Stimulated activated CD4-positive, alpha-beta T cell treated with anti-CD3 and anti-CD28 coated beads, TNF-alpha, amount 100 ng/mL, for 4 hours (primary cell): ENCODE results near the gene MRPL55.

ENCODE experiments used
- DNase-seq, 3 experiments: peaks; one replicate each; pipeline ENCODE4 v3.0.0-alpha.2; 2020; ENCODE audit warnings: low read depth in 3 of 3

The MRPL55 gene

GRCh38 chr1:228147768-228148167, 38.7 kb upstream of the MRPL55 start:
- DNase-seq, result no peak

- DNase-seq, result no peak
Measured at GRCh38 chr1:228147151-228147693, 38.1 kb upstream of the MRPL55 start.

GRCh38 chr1:228146417-228147150, 37.5 kb upstream of the MRPL55 start:
- DNase-seq, result no peak

GRCh38 chr1:228145463-228146416, 36.6 kb upstream of the MRPL55 start:
- no peak for DNase-seq

- DNase-seq, result no peak
Measured at GRCh38 chr1:228144993-228145343, 35.9 kb upstream of the MRPL55 start.

- no peak for DNase-seq
Measured at GRCh38 chr1:228144193-228144992, 35.3 kb upstream of the MRPL55 start.

- no peak for DNase-seq
Measured at GRCh38 chr1:228143480-228144192, 34.5 kb upstream of the MRPL55 start.

- no peak for DNase-seq
Measured at GRCh38 chr1:228142701-228143136, 33.6 kb upstream of the MRPL55 start.

GRCh38 chr1:228142155-228142691, 33.1 kb upstream of the MRPL55 start:
- no peak for DNase-seq

- no peak for DNase-seq
Measured at GRCh38 chr1:228141226-228142044, 32.3 kb upstream of the MRPL55 start.

- DNase-seq, result no peak
Measured at GRCh38 chr1:228140724-228141225, 31.7 kb upstream of the MRPL55 start.

GRCh38 chr1:228139931-228140723, 31.0 kb upstream of the MRPL55 start, which contains the start of gene GUK1:
GUK1 (plus strand) TSS chr1:228140279; CDS start chr1:228140303, 24 bp downstream.
- DNase-seq, result peak; percentile 99 to 100 (median 100)

- no peak for DNase-seq
Measured at GRCh38 chr1:228139406-228139930, 30.4 kb upstream of the MRPL55 start.

GRCh38 chr1:228136901-228137300, 27.8 kb upstream of the MRPL55 start:
- no peak for DNase-seq

- DNase-seq, result no peak
Measured at GRCh38 chr1:228134591-228134990, 25.5 kb upstream of the MRPL55 start.

GRCh38 chr1:228131766-228132165, 22.7 kb upstream of the MRPL55 start:
- DNase-seq, result no peak

GRCh38 chr1:228125185-228125584, 16.1 kb upstream of the MRPL55 start:
- no peak for DNase-seq

GRCh38 chr1:228123505-228123904, 14.4 kb upstream of the MRPL55 start:
- no peak for DNase-seq
